NCI-H1694 (cell line): Measurements from ENCODE around the gene ABL2.

ENCODE experiments used
- DNase-seq: peaks from one replicate; lab custom pipeline; 2025; lab: John Stamatoyannopoulos, UW

Gene ABL2

GRCh38 chr1:179094818-179095217, 134.7 kb downstream of the ABL2 start:
- no peak for DNase-seq

- no peak for DNase-seq
Measured at GRCh38 chr1:179092896-179093461, 136.5 kb downstream of the ABL2 start.

- no peak for DNase-seq
Measured at GRCh38 chr1:179091691-179092165, 137.7 kb downstream of the ABL2 start.

GRCh38 chr1:179090923-179091322, 138.6 kb downstream of the ABL2 start:
- DNase-seq: no peak

- no peak for DNase-seq
Measured at GRCh38 chr1:179090522-179090921, 139.0 kb downstream of the ABL2 start.

- DNase-seq: no peak
Measured at GRCh38 chr1:179089827-179090482, 139.5 kb downstream of the ABL2 start.

GRCh38 chr1:179087665-179088064, 141.8 kb downstream of the ABL2 start:
- no peak for DNase-seq

- DNase-seq: no peak
Measured at GRCh38 chr1:179083533-179083932, 145.9 kb downstream of the ABL2 start.

- no peak for DNase-seq
Measured at GRCh38 chr1:179082999-179083335, 146.5 kb downstream of the ABL2 start.

GRCh38 chr1:179082333-179082998, 147.0 kb downstream of the ABL2 start:
- no peak for DNase-seq

GRCh38 chr1:179081687-179082332, 147.7 kb downstream of the ABL2 start, which contains the start of gene TOR3A:
TOR3A (plus strand) TSS chr1:179082070; CDS start chr1:179082129, 59 bp downstream.
- DNase-seq: peak; percentile 17

- DNase-seq: no peak
Measured at GRCh38 chr1:179080866-179081686, 148.4 kb downstream of the ABL2 start.

GRCh38 chr1:179079113-179079761, 150.2 kb downstream of the ABL2 start:
- DNase-seq: peak; percentile 72

- no peak for DNase-seq
Measured at GRCh38 chr1:179077396-179077795, 152.1 kb downstream of the ABL2 start.

- DNase-seq: peak; percentile 7
Measured at GRCh38 chr1:179066471-179066870, 163.0 kb downstream of the ABL2 start.

- no peak for DNase-seq
Measured at GRCh38 chr1:179061360-179062282, 167.9 kb downstream of the ABL2 start.

GRCh38 chr1:179058487-179059483, 170.7 kb downstream of the ABL2 start:
- DNase-seq: no peak

GRCh38 chr1:179055937-179056336, 173.5 kb downstream of the ABL2 start:
- no peak for DNase-seq

GRCh38 chr1:179053486-179053885, 176.0 kb downstream of the ABL2 start:
- DNase-seq: no peak
